ENCODE measurements around the gene DHRS7. TPM values are rescaled to one million over a fixed set of nuclear protein-coding genes. Genes with fewer than 3 reads are reported as not detected.

DHRS7 gene
- total RNA-seq, 1 donor from 2014 or later = 41.7 TPM

GRCh38 chr14:60094306-60094897 is 70.8 kb downstream of the DHRS7 start:
- Mint-ChIP-seq H3K4me3 (peak overlapping the region; percentile 97), H3K9me3 (no peaks in the 10 kb centered on the region), H3K27ac (ENCODE audit: unreplicated experiment) (peak overlapping the region; percentile 24), H3K36me3 (ENCODE audit: low read depth) (peaks cover 10% of the 10 kb centered on the region), H3K4me1 (peaks cover 51% of the 10 kb centered on the region), H3K27me3 (ENCODE audit: low read depth) (no peaks in the 10 kb centered on the region)
- TF ChIP-seq, protein P1, sequence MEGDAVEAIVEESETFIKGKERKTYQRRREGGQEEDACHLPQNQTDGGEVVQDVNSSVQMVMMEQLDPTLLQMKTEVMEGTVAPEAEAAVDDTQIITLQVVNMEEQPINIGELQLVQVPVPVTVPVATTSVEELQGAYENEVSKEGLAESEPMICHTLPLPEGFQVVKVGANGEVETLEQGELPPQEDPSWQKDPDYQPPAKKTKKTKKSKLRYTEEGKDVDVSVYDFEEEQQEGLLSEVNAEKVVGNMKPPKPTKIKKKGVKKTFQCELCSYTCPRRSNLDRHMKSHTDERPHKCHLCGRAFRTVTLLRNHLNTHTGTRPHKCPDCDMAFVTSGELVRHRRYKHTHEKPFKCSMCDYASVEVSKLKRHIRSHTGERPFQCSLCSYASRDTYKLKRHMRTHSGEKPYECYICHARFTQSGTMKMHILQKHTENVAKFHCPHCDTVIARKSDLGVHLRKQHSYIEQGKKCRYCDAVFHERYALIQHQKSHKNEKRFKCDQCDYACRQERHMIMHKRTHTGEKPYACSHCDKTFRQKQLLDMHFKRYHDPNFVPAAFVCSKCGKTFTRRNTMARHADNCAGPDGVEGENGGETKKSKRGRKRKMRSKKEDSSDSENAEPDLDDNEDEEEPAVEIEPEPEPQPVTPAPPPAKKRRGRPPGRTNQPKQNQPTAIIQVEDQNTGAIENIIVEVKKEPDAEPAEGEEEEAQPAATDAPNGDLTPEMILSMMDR (conservative IDR thresholded peaks at IDR 0.05) = no peak
- DNase-seq (ENCODE audit: low read depth, low spot score) = no peak

Other genes starting within 250 kb of the DHRS7 start
- gene LRRC9, start 245.3 kb downstream of the DHRS7 start, total RNA-seq = 1.0 and 1.8 TPM in 2 replicates
- 79.6 and 84.6 TPM in 2 replicates for gene PCNX4, start 73.5 kb downstream of the DHRS7 start, total RNA-seq
- gene PPM1A, start 83.8 kb upstream of the DHRS7 start, total RNA-seq = 30.9 and 35.5 TPM in 2 replicates

All from neural crest cell (in vitro differentiated cells).